HG02938 (cell line): ENCODE measurements around the gene HNRNPL.
"Not testable (repeated sequence)": the region's sequence is repeated elsewhere in the genome, so short reads cannot be mapped to it uniquely, and the experiment has no call there.

Experiments
- ATAC-seq: cut with Tn5 transposase; IDR thresholded peaks from one replicate; pipeline ENCODE4 v1.9.1; 2021; ENCODE audit warnings: mild to moderate bottlenecking, moderate library complexity; ENCODE audit not compliant: unreplicated experiment

Gene HNRNPL

GRCh38 chr19:38869836-38870607 is 20.2 kb upstream of the HNRNPL start:
- no peak for ATAC-seq

GRCh38 chr19:38869160-38869835 is 19.5 kb upstream of the HNRNPL start:
- ATAC-seq = no peak

GRCh38 chr19:38868551-38868950 is 18.8 kb upstream of the HNRNPL start:
- no peak for ATAC-seq

GRCh38 chr19:38867171-38867780 is 17.5 kb upstream of the HNRNPL start:
- ATAC-seq = no peak

- ATAC-seq = no peak
Measured at GRCh38 chr19:38862321-38863059, 12.7 kb upstream of the HNRNPL start.

GRCh38 chr19:38861368-38861767 is 11.6 kb upstream of the HNRNPL start:
- no peak for ATAC-seq

GRCh38 chr19:38859631-38860204 is 9.9 kb upstream of the HNRNPL start:
- ATAC-seq = not testable (repeated sequence)

GRCh38 chr19:38856813-38857212 is 7.0 kb upstream of the HNRNPL start:
- ATAC-seq = no peak

GRCh38 chr19:38855751-38856150 is 6.0 kb upstream of the HNRNPL start:
- not testable (repeated sequence) for ATAC-seq

GRCh38 chr19:38854961-38855360 is 5.2 kb upstream of the HNRNPL start:
- ATAC-seq = not testable (repeated sequence)

- no peak for ATAC-seq
Measured at GRCh38 chr19:38853214-38853613, 3.4 kb upstream of the HNRNPL start.

- ATAC-seq = no peak
Measured at GRCh38 chr19:38852231-38853044, 2.7 kb upstream of the HNRNPL start.

GRCh38 chr19:38851622-38852230 is 1.9 kb upstream of the HNRNPL start:
- ATAC-seq = no peak

GRCh38 chr19:38850976-38851621 is 1.3 kb upstream of the HNRNPL start:
- no peak for ATAC-seq

- peak; percentile 69 for ATAC-seq
Measured at GRCh38 chr19:38850436-38850975, 720 bp upstream of the HNRNPL start.

- peak; percentile 14 for ATAC-seq
Measured at GRCh38 chr19:38849147-38849859, 483 bp downstream of the HNRNPL start.

- ATAC-seq = no peak
Measured at GRCh38 chr19:38848299-38849146, 1.3 kb downstream of the HNRNPL start.
